Fibroblast of lung (primary cell): ENCODE results near the gene OPTN.

Experiments
- EZH2 ChIP-seq: IDR thresholded peaks from 2 replicates; pipeline ENCODE4 v1.5.1; 2012; ENCODE audit warnings: low read length, control low read depth, mild to moderate bottlenecking; ENCODE audit errors: missing control alignments
- TF ChIP-seq, protein P1 (sequence below), 2 donors: IDR thresholded peaks in 1 of 2; conservative IDR thresholded peaks in 1 of 2; 1 replicate in 1 of 2; 2 replicates in 1 of 2; pipeline ENCODE4 v1.5.1; 2011 to 2012; ENCODE audit warnings: low read length in 2 of 2, control low read depth in 1 of 2, inconsistent platforms in 1 of 2, low read depth in 1 of 2, mild to moderate bottlenecking in 1 of 2

DNA sequence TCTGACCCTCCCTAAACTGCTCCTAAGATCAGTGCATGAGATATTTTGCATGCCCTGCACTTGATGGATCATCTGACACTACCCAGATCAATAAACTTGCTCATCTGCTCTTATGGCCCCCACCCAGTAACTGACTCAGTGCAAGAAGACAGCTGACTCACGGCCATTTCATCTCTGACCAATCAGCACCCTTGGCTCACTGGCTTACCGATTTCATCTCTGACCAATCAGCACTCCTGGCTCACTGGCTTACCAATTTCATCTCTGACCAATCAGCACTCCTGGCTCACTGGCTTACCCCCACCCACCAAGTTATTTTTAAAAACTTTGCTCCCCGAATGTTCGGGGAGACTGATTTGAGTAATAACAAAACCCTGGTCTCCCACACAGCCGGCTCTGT is 37.2 kb upstream of the OPTN start:
- TF ChIP-seq, protein P1, sequence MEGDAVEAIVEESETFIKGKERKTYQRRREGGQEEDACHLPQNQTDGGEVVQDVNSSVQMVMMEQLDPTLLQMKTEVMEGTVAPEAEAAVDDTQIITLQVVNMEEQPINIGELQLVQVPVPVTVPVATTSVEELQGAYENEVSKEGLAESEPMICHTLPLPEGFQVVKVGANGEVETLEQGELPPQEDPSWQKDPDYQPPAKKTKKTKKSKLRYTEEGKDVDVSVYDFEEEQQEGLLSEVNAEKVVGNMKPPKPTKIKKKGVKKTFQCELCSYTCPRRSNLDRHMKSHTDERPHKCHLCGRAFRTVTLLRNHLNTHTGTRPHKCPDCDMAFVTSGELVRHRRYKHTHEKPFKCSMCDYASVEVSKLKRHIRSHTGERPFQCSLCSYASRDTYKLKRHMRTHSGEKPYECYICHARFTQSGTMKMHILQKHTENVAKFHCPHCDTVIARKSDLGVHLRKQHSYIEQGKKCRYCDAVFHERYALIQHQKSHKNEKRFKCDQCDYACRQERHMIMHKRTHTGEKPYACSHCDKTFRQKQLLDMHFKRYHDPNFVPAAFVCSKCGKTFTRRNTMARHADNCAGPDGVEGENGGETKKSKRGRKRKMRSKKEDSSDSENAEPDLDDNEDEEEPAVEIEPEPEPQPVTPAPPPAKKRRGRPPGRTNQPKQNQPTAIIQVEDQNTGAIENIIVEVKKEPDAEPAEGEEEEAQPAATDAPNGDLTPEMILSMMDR (conservative IDR thresholded peaks at IDR 0.05 in 1 of 2, IDR thresholded peaks at IDR 0.05 in 1 of 2; ENCODE audit: low read depth in 1 of 2, low read length in 2 of 2): no peak
- TF ChIP-seq EZH2: no peak
